GM21526 (cell line): ENCODE measurements around the gene MYL12B.
"Not testable (repeated sequence)": the region's sequence is repeated elsewhere in the genome, so short reads cannot be mapped to it uniquely, and the experiment has no call there.

Experiments
- ATAC-seq: cut with Tn5 transposase; IDR thresholded peaks from one replicate; pipeline ENCODE4 v1.9.1; 2021; ENCODE audit warnings: moderate library complexity; ENCODE audit not compliant: unreplicated experiment, low FRiP score

Gene MYL12B

DNA sequence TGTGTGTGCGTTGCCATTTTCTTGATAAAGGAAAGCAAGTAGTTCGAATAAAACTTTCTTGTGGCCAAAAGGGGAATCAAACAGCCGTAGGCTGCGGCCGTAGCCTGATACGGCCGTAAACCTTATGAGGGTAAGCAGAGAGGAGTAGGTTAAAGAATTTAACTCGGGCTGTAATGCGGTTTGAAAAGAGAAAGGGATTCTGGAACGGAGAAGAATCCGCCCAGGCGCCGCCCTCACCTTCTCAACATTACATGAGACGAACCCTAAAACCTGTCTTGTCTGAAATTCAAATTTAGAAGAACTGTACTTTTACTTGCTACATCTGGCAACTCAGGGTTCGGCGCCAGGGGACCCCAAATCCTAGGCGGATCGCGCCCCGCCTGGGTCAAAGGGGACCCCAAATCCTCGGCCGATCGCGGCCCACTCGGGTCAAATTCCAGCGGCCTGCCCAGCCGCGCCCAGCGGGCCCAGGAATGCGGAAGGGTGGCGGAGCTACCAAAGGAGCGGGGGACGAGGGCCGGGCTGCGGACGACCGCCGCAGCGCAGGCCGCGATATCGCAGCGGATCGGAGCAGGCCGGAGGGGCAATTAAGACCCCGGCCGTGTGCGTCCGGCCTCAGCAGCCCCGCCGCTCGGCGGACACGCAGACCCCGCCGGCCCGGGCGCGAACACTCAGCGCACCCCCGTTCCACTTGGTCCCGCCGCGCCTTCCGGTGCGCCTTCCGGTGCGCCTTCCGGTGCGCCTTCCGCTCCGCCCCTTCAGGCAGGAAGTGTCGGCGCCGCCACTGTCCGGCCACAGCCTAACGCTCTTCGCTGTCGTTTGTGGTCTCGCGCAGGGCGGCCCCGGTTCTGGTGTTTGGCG is at the start of gene MYL12B:
Gene MYL12B (plus strand): TSS at position 761 of the 861 bp plus-strand sequence. CDS start 10,766 bp downstream, outside the sequence.
- peak; percentile 74 for ATAC-seq

DNA sequence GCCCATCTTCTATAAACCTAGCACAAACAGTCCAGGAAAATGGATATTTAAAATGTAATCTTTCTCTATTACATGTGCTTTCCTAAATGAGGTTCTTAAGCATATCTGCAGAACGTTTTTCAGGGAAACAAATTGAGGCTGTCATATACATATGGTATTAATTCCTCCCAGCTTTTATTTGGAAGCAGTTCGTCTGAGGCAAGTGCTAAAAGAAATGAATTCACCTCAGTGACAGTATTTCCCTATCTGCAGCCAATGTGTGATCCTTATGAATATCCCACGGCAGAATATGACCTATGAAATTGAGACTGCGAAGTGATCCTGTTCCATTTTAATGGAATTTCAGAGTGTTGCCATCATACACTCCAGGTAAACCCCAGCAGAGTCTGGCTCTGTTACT is 49.3 kb upstream of the MYL12B start:
- ATAC-seq, result no peak

DNA sequence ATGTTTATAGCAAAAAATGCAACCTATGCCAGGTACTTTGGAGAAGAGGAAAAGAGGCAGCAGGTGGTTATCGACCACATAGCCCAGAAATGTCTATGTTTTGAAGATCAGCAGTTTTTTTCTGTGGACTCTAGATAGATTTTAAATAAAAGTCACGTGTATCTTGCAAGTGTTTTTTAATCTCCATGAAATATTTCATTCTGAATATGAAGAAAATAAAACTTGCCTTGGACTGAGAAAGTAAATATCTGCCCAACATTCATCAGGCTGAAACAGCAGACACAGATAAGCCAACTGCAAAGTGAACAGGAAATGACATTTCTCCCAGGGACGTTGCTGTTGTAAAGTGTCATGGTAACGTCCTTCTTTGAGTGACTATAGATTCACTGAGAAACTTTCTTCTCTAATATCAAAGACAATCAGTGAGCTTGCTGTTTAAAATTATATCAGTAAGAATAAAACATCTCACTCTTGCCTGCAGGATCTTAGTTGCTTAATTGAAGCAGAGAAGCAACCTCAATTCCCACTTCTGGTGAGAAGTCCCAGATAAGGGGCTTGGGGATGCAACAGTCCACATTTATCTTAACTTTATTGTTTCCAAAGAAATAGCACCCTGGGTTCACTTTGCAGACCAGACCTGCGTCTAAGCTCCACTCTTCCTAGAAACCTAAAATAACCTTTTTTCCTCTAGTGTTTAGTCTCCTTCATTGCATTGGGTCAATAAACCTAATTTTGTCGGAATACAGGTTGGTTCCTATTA is 48.5 kb upstream of the MYL12B start:
- ATAC-seq, result no peak

DNA sequence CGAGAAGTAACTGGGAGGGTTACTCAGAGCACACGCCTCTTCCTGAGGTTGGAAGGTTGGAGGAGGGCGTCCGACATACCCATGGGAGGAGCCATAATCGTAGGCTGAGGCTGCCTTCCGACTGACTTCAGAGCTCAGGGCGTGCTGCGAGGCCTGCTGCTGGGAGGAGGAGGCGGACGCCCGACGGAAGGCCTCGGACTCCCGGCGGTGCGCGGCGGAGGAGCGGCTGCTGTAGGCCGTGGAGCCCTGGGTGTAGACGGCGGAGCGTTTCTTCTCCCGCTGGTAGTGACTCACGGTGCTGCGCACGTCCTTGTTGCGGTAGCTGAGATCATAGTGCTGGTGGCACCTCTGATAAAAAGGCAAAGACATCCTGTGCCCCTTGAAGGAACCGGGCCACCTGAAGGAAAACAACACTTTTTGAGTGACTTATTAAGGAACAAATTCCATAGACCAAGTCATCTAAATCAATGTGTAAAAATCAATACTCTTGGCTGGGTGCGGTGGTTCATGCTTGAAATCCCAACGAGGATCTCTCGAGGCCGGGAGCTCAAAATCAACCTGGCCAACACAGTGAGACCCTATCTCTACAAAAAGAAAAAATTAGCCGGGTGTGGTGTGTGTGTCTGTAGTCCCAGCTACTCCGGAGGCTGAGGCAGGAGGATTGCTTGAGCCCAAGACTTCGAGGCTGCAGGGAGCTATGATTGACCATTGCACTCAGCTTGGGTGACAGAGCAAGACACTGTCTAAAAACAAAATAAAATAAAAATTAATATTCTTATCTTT is 46.9 kb upstream of the MYL12B start:
- no peak for ATAC-seq

DNA sequence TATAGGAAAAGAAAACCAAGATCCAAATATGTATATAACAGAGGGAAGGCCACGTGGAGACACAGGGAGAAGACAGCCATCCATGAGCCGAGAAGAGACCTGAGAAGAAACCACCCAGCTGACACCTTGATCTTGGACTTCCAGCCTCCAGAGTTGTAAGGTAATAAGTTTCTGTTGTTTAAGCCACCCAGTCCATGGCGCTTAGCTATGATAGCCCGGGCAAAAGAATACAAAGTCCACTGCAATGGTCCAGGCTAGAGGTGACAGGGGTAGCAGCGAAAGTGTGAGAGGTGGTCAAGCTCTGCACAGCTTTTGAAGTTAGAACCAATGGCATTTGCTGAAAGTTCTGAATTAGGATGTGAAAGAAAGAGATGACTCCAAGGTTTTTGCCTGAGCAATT is 44.9 kb upstream of the MYL12B start:
- ATAC-seq, result no peak

DNA sequence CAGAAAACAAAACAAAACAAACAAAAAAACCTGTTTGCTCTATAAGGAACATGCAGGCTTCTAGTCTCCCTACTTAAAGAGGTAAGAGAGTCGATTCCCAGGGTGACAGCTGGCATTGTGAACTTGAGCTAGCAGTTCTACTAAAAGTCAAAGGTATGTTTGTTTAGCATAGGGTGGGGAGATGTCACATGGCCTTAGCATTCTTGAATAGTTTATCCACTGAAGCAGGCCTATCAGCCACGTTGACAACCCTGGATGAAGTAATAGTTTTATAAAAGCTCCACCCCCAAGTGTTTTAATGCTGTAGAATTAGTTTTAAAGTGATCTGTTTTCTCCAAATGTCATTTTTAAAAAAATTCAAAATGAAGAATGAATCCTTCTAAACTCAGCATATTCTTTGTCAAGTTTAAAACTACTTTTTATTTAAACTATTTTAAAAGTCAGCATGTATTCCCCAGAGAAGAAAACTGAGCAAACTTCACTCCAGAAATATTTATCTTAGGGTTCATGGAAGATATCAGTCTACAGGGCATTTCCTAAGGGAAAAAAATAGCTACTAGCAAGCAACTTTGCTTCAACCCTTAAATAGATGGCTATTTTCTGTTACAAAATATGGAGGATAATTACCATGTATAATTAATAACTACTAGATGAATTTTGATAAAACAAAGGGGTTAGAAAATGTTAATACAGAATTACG is 43.8 kb upstream of the MYL12B start:
- ATAC-seq, result no peak

DNA sequence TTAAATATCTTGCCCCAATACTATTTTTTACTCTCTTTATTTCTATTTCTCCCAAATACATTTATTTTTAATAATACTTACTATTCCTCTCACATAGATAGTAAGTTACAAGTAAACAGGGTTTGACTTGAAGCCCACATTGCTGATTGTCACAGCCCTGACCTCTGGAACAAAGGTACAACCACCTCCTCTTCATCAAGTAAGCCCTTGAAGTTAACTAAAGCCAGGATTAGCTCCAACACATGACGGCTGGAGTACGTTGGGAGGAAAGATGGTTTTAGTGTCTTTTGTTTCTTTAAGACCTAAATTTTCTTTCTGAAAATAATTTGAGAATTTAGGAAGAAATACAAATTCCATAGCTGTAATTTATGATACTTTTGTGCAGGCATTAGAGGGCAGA is 43.1 kb upstream of the MYL12B start:
- no peak for ATAC-seq

DNA sequence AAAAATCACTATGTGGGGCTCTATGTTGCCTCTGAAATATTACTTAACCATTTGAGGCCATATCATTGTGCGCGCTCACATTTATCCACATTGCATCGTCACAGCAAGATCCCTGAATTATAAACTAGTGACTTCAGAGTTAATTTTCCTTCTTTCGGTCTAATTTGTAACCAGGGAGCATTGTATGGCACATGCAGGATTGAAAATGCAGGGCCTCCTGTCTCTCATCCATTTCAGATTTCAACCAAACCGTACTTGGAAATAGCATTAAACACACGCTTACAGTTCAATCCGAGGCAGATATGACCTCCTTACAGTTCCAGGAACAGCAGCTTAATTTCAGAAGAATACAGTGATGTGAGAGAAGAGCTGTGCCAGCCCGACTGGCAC is 42.7 kb upstream of the MYL12B start:
- no peak for ATAC-seq

DNA sequence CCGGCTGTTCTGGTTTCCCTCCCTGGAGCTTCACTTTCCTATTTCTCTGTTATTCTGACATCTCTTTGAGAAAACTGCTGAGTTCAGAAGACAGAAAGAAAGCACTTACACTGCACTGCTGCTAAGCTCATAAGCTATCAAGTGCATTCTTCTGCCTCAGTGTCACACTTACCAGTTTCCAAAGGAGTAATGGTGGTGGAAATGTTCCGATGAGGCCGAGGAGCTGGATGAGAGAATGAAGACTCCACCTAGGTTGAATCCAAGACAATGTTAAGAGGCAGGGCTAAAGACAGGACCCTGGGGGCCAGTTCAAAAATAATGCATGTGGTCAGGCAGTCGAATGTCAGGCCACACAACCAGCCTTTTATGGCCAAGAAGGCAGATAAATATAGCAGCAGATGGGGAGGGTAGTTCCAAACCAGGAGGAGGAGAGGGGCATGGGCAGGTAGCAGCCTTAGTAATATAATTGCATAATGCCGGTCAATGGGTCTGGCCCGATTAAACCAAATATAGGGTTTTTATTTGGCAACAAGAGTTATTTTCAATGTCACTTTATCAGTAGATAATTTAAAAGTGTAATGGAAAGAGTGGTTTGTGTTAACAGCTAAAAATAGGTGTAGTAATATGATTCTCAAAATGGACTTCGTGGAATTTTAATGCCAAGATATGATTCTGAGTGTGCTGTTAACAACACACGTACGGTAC is 42.1 kb upstream of the MYL12B start, which contains the start of gene MYOM1:
Gene MYOM1 (minus strand): TSS at position 338 of the 705 bp plus-strand sequence. CDS start 4,745 bp downstream, outside the sequence.
- no peak for ATAC-seq

DNA sequence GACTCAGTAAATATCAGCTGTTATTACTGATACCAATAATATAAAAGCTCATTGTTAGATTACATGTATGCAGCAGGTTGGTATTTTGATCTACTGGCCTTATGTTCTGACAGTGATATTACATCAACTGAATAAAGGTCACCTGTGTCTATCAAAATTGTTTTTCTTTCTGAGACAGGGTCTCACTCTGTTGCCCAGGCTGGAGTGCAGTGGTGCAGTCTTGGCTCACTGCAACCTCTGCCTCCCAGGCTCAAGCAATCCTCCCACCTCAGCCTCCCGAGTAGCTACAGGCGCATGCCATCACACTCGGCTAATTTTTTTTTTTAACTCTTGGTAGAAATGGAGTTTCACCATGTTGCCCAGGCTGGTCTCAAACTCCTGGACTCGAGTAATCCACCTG is 41.1 kb upstream of the MYL12B start:
- ATAC-seq, result not testable (repeated sequence)

DNA sequence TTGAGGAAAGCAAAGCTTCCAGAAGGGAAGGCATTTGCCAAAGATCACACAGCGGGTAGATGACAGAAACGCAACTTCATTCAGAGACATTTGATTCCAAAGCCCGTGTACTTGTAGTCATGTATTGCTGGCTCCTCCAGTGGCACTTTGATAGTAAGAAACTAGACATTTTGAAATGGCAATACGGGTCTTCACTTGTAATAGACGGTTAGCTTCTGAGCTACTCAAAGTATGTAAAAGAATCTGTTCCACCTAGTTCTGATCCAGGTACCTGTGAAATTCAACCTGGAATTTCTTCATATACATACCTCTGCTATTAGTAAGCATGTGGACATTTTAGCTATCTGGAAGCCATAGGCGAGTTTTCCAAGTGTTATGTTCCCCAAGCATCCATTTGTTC is 40.4 kb upstream of the MYL12B start:
- no peak for ATAC-seq

DNA sequence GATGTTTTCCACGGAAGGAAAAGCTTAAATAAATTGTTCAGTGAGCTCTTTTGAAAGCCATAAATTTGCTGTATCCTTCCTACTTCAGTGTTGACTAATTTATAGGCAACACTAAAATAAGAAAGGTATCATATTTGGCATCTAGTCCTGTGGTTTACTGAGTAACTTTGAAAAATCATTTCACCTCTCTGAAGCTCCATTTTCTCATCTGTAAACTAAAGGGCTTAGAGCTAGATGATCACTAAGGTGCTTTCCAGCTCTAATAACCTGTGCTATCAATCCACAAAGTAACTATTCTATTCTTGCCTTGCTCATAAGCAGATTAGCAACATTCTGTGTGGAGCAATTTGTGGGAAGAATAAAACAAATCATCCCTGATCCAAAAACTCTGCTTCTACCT is 38.6 kb upstream of the MYL12B start:
- ATAC-seq, result no peak

DNA sequence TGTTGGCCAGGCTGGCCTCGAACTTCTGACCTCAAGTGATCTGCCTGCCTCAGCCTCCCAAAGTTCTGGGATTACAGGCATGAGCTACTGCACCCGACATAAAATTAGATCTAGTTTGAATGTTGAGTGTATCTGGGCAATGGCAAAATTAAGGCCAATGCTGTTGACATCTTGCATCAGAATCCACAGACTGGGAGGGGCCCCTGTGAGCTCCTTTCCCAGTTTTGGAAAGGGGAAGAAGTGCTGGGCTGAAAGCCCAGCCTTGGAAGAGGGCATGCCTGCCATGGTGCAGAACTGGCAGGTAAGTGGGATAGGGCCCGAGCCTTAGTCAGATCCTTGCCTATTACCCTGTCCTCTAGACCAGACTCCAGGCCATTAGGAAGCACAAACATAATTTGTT is 37.7 kb upstream of the MYL12B start:
- ATAC-seq, result no peak

DNA sequence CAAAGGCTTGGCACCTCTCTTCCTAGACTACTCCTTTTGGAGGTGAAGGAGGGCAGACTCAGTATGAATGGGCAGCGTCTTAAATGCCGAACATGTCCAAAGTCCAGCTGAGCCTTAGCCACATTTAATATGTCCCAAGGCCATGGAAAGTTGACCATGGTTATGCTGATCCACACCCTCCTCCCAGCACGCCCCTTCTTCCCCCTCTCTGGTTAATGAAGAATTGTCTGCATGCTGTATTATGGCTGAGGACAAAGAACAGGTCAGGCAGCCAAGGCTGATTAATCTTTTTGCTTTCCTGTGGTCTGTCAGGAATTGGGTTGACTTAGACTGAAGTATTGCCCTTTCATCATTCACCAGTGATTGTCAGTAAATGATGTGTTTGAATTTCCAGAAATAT is 36.3 kb upstream of the MYL12B start:
- ATAC-seq, result no peak

DNA sequence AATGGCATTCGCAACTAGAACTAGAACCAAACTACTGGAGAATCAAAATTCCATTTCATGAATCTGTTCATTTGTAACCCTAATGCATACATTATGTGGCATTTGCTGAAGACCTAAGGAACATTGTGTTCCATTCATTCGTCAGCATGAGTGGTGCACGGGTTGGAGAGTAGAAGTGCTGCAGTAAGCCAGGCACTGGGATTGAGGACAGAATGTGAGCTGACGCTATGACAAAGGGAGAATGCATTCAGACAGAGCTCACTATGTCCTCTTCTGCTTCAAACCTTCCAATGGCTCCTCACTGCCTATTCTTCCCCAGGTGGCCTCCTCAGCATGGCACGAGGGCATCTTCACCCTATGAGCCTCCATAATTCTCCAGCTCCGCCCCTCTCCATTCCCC is 35.9 kb upstream of the MYL12B start:
- no peak for ATAC-seq

DNA sequence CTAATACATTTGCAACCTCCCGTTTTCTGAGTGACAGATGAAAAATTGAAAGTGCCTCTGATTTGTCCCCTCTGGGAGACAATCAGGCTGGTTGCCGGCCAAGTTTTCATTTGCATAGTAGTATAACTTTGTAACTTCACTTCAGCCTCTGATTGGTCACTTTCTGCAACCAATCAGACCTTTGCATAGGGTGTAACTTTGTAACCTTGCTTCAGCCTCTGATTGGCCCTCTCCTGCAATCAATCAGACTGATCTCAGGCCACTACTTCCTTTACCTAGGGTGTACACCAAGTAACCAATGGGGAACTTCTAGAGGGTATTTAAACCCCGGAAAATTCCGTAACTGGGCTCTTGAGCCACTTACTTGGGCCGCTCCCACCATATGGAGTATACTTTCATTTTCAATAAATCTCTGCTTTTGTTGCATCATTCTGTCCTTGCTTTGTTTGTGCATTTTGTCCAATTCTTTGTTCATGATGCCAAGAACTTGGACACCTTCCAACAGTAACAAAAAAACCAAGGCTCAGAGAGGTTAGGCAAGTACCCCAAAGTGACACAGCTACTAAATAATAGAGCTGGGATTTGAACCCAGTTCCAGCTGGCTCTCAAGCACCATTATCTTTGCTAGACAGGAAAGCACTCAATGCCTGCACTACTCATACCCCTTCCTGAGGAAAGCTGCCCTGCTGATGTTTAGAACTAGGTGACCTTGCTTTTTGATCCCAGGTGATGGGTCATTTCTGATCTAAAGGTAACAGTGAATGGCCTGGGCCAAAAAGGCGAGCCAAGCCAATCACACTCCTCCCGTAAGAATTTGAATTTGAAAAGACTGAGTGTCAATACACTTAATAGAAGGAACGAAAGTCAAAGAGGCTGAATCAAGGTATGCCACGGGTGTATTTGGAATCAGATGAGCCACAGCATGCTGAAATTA is 31.3 kb upstream of the MYL12B start:
- no peak for ATAC-seq

DNA sequence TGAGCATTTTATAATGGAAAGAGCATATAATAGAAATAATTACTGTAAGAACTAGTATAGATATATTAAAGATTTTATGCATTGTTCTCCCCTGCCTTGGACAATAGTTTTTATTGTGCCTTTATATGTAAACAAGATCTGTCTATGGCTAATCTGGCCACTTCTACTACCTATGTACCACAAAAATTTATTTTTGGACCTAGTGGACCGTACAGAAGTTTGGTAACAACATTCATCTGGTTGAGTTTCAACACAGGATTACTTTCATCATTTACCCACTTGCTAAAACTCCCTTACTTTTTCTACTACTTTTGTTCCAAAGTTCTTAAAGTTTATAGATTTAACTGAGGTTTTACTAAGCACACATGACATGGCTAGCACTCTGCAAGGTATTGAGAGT is 28.9 kb upstream of the MYL12B start:
- ATAC-seq, result no peak

DNA sequence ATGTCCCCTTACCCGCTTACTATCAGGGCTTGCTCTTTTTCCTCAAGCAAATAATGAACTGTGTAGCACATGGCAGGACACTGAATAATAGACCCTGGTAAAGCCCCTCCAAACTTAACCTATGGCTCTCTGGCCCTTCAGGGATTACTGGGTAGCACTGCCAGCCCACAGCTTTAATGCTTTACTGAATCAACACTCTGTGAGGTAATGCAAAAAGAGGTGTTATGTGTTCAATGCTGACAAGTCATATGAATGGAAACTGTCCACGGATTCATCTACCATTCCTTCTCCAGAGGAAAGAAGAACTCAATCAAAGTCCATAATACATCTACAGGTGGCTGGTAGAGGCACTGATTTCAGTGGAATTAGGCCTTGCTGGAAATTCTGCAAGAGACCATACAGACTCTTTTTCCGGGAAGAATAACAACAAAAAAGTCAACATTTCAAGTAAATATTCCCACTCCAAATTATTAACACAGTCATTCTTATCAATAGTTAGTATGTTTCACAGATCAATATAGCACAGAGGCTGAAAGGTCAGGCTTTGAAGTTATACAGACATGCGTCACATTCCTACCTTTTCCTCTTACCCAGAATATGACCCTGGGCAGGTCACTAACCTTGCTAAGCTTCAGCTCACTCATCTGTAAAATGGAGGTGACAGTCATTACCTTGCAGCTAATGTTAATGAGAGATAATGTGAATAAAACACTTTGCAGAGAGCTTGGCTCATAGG is 28.3 kb upstream of the MYL12B start:
- ATAC-seq, result no peak
